Activated naive CD4-positive, alpha-beta T cell treated with anti-CD3 and anti-CD28 coated beads, Interleukin-2, amount 50 U/mL, for 24 hours (primary cell): ENCODE results near the gene GTF3C5.
A peak's percentile ranks its signal among the peaks of the same experiment; 100 is the strongest.
"Not testable (repeated sequence)": the region's sequence is repeated elsewhere in the genome, so short reads cannot be mapped to it uniquely, and the experiment has no call there.

Experiments used
- H3K27ac Mint-ChIP-seq: one replicate; pipeline ENCODE4 v1.8.0; 2021; ENCODE audit warnings: mild to moderate bottlenecking, mixed read lengths
- H3K27me3 Mint-ChIP-seq: one replicate; pipeline ENCODE4 v1.8.0; 2021; ENCODE audit warnings: mixed read lengths
- H3K36me3 Mint-ChIP-seq: one replicate; pipeline ENCODE4 v1.8.0; 2021; ENCODE audit warnings: mixed read lengths
- H3K4me1 Mint-ChIP-seq: one replicate; pipeline ENCODE4 v1.8.0; 2021; ENCODE audit warnings: mixed read lengths
- H3K4me3 Mint-ChIP-seq: one replicate; pipeline ENCODE4 v1.8.0; 2021; ENCODE audit warnings: mild to moderate bottlenecking, mixed read lengths
- H3K9me3 Mint-ChIP-seq: one replicate; pipeline ENCODE4 v1.8.0; 2021; ENCODE audit warnings: mixed read lengths

The GTF3C5 gene, protein sequence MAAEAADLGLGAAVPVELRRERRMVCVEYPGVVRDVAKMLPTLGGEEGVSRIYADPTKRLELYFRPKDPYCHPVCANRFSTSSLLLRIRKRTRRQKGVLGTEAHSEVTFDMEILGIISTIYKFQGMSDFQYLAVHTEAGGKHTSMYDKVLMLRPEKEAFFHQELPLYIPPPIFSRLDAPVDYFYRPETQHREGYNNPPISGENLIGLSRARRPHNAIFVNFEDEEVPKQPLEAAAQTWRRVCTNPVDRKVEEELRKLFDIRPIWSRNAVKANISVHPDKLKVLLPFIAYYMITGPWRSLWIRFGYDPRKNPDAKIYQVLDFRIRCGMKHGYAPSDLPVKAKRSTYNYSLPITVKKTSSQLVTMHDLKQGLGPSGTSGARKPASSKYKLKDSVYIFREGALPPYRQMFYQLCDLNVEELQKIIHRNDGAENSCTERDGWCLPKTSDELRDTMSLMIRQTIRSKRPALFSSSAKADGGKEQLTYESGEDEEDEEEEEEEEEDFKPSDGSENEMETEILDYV

DNA sequence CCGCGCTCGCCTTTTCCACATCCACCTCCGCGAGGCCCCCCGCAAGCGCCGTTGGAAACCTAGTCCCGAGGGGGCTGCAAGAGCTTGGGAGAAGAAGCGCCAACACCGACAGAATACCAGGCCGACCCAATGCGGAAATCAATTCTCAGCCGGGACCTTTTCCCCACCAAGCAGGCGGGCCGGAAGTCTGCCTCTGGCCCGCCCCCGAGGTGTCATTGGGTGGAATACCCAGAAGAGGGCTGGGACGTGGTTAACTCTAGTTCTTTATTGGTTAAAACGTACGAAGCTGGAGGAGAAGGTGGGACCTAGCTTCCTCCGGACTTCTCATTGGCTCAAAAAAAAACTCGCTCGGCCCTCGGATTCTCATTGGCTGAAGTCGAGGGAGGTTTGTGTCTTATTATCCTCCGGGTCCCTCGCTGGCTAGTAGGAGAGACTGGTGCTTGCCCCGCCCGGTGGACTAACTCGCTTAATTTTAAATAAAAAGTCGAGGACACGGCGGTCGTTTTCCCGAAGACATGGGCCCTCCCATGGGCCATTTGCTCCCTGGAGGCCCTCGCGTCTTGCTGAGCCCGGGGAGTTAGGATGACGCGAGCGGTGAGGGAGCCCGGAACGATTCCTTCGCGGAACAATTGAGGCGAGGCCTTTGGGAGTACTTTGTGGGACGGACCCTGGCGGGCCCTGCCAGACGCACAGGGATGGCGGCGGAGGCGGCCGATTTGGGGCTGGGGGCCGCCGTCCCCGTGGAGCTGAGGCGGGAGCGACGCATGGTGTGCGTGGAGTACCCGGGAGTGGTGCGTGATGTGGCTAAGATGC, at the start of gene GTF3C5:
Gene GTF3C5, plus strand, starts transcription at position 681 of the 813 bp plus-strand sequence. Its CDS starts 15 bp downstream, at position 696.
- H3K4me3 Mint-ChIP-seq = peak within 1 kb of the TSS; percentile 99
- no peaks in the 10 kb centered on the region for H3K9me3 Mint-ChIP-seq
- H3K4me1 Mint-ChIP-seq = peaks cover 55% of the 10 kb centered on the region
- H3K27ac Mint-ChIP-seq = peak within 1 kb of the TSS; percentile 99
- H3K36me3 Mint-ChIP-seq = peaks cover 2% of the 10 kb centered on the region
- H3K27me3 Mint-ChIP-seq = no peaks in the 10 kb centered on the region

DNA sequence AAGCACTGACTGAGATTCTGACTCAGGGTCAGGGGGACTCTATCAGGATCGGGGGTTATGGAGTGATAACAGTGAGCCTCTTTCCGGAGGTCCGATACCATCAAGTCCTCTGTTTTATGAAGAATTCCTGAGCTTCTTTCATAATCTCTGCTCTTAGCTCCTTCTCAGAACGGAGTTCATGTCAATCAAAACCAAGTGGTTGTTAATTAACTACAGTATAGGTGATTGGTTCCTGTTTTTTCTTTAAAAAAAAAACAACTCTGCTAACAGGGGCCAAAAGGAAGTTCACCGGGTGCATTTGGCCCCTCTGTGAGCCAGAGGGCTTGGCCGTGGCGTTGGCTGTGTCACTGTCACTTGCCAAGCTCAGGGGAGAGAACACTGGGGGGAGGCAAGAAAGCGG, 48.3 kb upstream of the GTF3C5 start:
- no peaks in the 10 kb centered on the region for H3K36me3 Mint-ChIP-seq
- peaks cover 13% of the 10 kb centered on the region for H3K4me1 Mint-ChIP-seq
- peaks cover 26% of the 10 kb centered on the region for H3K27me3 Mint-ChIP-seq
- H3K9me3 Mint-ChIP-seq = no peaks in the 10 kb centered on the region
- H3K27ac Mint-ChIP-seq = no peak overlapping the region
- no peak overlapping the region for H3K4me3 Mint-ChIP-seq

DNA sequence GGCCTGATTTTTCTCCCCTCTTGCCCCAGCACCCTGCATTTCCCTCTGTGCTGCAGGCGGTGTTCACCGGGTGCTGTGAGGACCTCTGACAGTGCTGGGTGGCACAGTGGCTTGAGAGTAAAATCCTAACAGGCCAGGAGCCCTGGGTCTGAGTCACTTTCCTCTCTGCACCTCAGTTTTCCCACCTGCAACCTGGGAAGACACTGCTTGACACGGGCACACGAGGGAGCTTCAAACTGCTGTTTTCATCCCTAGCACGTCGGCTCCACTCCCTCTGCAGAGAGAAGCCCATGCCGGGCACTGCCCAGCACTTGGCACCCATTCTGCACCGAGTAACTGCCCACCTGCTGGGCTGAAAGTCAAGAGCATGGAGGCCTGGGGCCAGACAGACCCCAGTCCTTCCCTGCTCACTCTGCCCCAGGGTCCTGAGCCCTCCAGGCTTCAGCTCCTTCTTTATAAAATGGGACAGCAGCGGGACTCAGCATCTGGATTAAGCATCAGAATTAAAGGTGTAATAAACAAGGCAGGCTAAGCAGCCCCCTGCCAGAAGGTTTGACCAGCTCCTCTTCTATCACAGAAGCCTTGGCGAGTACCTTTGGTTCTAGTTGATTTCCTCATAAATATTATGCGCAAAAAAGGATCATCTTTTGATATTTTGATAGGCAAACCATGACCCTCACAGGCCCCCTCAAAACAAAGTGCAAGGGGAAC, 47.2 kb upstream of the GTF3C5 start:
- Mint-ChIP-seq H3K4me1 (peaks cover 3% of the 10 kb centered on the region), H3K27me3 (peaks cover 22% of the 10 kb centered on the region), H3K36me3 (no peaks in the 10 kb centered on the region), H3K9me3 (no peaks in the 10 kb centered on the region), H3K4me3 (no peak overlapping the region), H3K27ac (no peak overlapping the region)

DNA sequence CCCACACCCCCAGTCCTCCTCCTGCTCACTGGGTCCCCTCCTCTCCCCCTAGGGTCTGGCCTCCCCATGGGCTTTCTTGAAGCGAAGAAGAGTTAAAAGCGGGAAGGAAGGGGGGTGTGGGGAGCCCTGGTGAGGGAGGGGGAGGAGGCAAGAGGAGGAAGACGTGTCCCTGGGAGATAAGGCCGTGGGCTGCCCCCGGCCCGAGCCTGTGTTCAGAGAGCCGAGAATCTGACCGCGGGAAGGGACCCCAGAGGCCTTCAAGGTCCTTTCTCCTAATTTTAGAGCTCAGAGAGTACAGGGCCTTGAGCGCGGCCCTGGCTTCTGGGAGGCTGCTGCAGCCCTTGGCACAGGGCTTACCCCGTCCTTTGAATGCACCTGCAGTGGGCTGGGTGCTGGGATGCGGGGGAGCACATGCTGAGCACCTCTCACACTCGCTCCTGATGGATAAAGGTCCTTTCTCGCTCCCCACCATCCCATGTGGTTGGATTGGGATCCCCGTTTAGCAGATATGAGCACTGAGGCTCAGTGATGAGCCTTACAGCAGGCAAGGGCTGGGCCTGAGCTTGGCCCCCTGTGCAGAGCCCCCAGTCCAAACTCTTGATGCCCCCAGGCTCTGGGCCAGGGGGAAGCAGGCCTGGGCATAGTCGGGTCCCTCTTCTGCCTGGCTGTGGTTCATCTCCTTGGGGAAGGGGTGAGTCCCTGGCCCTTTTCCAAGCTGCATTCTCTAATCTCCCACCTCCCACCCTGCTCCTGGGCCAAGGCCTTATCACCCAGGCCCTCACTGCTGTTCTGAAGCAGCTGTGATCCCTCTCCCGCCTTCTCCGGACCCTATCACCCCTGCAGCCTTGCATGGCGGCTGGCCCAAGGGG, 46.4 kb upstream of the GTF3C5 start:
- H3K27me3 Mint-ChIP-seq = peaks cover 20% of the 10 kb centered on the region
- H3K4me3 Mint-ChIP-seq = no peak overlapping the region
- H3K9me3 Mint-ChIP-seq = no peaks in the 10 kb centered on the region
- no peaks in the 10 kb centered on the region for H3K4me1 Mint-ChIP-seq
- H3K36me3 Mint-ChIP-seq = no peaks in the 10 kb centered on the region
- no peak overlapping the region for H3K27ac Mint-ChIP-seq

DNA sequence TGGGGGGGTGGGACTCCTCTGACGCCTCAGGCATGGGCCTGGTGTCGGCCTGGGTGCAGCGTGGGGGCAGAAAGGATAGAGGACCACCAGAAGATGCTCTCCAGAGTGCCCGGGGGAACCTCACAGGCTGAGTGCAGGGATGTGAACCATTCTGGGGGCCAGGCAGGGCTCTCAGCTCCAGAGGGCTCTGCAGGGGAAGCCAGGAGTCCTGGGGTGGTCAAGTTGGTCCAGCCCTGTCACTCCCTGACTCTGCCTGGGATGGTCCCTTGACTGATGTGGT, 45.8 kb upstream of the GTF3C5 start:
- Mint-ChIP-seq H3K4me1 (no peaks in the 10 kb centered on the region), H3K9me3 (no peaks in the 10 kb centered on the region), H3K27ac (no peak overlapping the region), H3K4me3 (no peak overlapping the region), H3K27me3 (peaks cover 16% of the 10 kb centered on the region), H3K36me3 (no peaks in the 10 kb centered on the region)

DNA sequence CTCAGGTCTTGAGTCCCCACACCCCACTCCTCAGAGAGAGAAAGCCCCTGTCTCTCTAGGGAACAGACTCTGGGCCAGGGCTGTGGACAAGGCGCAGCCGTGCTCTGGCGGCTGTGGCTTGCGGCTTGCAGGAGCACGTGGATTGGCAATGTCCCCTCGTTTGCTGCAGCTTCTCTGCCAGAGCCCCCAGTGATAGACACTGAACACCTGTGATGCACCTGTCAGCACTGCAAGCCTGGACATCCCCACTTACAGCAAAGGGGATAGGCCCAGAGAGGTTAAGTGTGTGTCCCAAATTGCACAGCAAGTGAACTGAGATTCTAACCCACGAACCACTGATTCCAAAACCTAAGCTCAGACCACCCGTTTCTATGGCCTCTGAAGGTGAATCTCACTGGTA, 45.3 kb upstream of the GTF3C5 start:
- H3K4me3 Mint-ChIP-seq = no peak overlapping the region

DNA sequence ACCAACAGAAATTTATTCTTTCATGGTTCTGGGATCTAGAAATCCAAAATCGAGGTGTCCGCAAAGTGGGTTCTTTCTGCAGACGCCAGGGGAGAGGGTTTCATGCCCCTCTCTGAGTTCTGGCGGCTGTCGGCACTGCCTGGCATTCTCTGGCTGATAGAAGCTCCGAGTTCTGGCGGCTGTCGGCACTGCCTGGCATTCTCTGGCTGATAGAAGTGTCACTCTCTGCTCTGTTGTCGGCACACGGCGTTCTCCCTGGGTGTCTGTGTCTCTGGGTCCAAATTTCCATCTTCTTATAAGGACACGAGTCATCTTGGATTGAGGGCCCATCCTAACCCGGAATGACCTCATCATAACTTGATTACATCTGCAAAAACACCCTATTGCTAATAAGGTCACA, 44.7 kb upstream of the GTF3C5 start:
- no peaks in the 10 kb centered on the region for H3K4me1 Mint-ChIP-seq
- H3K9me3 Mint-ChIP-seq = no peaks in the 10 kb centered on the region
- H3K27me3 Mint-ChIP-seq = peaks cover 11% of the 10 kb centered on the region
- H3K36me3 Mint-ChIP-seq = no peaks in the 10 kb centered on the region
- H3K27ac Mint-ChIP-seq = no peak overlapping the region
- no peak overlapping the region for H3K4me3 Mint-ChIP-seq

More for the DNA sequence above, 45.3 kb upstream of the GTF3C5 start:
- Mint-ChIP-seq H3K27ac (no peak overlapping the region), H3K36me3 (no peaks in the 10 kb centered on the region), H3K27me3 (peaks cover 15% of the 10 kb centered on the region), H3K9me3 (no peaks in the 10 kb centered on the region), H3K4me1 (no peaks in the 10 kb centered on the region)

DNA sequence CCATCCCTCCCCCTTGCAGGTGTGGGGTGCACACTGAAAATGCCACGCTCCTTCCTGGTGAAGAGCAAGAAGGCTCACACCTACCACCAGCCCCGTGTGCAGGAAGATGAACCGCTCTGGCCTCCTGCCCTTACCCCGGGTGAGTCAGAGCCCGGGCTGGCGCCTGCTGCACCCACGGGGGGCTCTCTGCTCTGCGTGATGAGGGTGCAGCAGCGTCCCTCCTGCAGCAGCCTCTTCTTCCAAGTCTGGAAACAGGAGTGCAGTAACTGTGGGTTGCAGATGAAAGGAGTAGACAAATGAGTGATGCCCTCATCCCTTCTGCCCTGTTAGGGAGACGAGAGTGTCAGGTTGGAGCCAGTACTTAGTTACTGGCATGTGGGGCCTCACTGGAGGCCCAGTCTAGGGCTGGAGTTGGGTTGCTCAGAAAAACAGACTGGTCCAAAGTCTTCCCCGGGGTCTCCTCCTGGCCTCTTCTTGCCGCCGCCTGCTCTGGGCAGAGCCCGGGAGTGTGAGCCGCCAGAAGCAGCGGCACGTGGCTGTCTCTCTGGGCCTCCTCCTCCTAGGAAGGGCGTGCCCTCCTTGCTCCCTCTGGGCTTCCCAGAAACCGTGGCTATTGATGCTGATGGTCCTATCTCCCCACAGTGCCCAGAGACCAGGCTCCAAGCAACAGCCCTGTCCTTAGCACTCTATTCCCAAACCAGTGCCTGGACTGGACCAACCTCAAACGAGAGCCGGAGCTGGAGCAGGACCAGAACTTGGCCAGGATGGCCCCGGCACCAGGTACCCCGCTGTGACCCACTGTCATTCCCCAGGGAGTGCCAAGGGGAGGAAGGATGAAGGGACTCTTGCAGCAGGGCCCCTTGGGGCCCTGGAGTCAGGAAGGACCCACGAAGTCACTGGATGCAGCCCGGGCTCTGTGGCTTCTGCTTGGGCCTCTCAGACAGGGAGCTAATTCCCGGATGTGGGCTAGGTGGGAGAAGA, 43.9 kb upstream of the GTF3C5 start:
- Mint-ChIP-seq H3K27ac (no peak overlapping the region), H3K27me3 (peaks cover 9% of the 10 kb centered on the region), H3K4me1 (no peaks in the 10 kb centered on the region), H3K4me3 (no peak overlapping the region), H3K9me3 (no peaks in the 10 kb centered on the region), H3K36me3 (no peaks in the 10 kb centered on the region)

DNA sequence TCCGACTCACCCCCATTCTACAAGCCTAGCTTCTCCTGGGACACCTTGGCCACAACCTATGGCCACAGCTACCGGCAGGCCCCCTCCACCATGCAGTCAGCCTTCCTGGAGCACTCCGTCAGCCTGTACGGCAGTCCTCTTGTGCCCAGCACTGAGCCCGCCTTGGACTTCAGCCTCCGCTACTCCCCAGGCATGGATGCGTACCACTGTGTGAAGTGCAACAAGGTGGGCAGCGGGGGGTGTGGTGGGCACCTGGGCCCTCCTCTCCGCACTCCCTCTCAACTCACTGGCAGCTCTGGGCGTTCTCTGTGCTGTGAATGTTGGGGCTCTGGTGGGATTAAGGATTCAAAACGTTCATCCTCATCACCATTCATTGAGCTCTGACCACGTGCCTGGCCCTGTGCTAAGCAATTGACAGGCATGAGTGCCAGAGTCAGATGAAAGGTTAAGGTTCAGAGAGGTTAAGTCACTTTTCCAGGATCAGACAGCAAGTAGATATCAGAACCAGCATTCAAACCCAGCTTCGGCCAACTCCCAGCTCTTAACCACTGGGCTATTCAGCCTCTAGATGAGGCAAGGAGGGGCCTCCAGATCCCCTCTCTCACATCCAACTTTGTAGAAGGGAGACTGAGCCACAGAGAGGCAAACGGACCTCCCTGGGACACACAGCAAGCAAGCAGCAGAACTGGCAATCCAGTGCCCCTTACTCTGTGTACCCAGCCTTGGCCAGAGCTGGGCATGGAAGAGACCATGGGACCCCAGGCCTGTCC, 42.4 kb upstream of the GTF3C5 start:
- Mint-ChIP-seq H3K27ac (peak overlapping the region; percentile 46), H3K27me3 (peaks cover 6% of the 10 kb centered on the region), H3K9me3 (no peaks in the 10 kb centered on the region), H3K4me3 (no peak overlapping the region), H3K36me3 (no peaks in the 10 kb centered on the region), H3K4me1 (no peaks in the 10 kb centered on the region)

DNA sequence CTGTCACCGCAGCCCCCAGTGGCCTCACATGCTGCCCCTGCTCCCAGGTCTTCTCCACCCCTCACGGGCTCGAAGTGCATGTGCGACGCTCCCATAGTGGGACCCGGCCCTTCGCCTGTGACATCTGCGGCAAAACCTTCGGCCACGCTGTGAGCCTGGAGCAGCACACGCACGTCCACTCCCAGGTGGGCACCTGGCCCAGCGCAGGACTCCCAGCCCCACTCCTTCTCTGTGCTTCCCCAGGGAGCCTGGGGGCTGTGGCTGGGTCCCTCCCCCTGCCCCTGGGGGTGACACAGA, 41.8 kb upstream of the GTF3C5 start:
- no peaks in the 10 kb centered on the region for H3K36me3 Mint-ChIP-seq
- peaks cover 6% of the 10 kb centered on the region for H3K27me3 Mint-ChIP-seq
- H3K4me3 Mint-ChIP-seq = no peak overlapping the region
- no peaks in the 10 kb centered on the region for H3K9me3 Mint-ChIP-seq
- no peaks in the 10 kb centered on the region for H3K4me1 Mint-ChIP-seq
- H3K27ac Mint-ChIP-seq = no peak overlapping the region

DNA sequence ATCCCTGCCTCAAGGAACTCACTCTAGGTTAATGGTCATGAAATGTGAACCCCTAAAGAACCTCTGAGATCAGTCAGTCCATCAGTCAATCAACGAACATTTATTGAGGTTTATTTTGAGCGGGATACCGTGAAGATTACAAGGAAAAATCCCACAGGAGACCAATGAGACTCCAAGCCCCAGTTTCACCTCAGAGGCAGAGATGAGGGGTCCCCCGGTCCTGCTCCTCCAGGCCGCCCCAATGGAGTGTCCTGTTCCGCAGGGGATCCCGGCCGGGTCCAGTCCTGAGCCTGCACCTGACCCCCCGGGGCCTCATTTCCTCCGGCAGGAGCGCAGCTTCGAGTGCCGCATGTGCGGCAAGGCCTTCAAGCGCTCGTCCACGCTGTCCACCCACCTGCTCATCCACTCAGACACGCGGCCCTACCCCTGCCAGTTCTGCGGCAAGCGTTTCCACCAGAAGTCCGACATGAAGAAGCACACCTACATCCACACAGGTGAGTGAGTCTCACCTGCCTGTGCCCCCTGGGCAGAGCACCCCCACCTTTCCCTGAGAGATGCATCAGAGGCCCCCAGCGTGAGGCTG, 41.3 kb upstream of the GTF3C5 start:
- H3K4me1 Mint-ChIP-seq = peaks cover 3% of the 10 kb centered on the region
- H3K4me3 Mint-ChIP-seq = no peak overlapping the region
- peaks cover 6% of the 10 kb centered on the region for H3K27me3 Mint-ChIP-seq
- H3K27ac Mint-ChIP-seq = no peak overlapping the region
- H3K36me3 Mint-ChIP-seq = no peaks in the 10 kb centered on the region
- no peaks in the 10 kb centered on the region for H3K9me3 Mint-ChIP-seq

DNA sequence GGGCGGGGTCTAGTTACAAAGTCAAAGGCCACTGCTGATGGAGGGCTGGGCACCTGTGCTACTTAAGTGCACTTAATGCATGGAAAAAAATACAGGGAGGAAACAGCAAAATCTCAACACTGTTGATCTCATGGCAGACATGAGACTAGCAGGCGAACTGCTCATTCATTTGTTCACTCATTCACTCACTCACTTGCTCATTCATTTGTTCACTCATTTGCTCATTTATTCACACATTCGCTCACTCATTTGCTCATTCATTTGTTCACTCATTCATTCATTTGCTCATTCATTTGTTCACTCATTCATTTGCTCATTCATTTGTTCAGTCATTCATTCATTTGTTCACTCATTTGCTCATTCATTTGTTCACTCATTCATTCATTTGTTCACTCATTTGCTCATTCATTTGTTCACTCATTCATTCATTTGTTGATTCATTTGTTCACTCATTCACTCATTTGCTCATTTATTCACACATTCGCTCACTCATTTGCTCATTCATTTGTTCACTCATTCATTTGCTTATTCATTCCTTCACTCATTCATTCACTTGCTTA, 40.7 kb upstream of the GTF3C5 start:
- H3K27me3 Mint-ChIP-seq = not testable (repeated sequence)

DNA sequence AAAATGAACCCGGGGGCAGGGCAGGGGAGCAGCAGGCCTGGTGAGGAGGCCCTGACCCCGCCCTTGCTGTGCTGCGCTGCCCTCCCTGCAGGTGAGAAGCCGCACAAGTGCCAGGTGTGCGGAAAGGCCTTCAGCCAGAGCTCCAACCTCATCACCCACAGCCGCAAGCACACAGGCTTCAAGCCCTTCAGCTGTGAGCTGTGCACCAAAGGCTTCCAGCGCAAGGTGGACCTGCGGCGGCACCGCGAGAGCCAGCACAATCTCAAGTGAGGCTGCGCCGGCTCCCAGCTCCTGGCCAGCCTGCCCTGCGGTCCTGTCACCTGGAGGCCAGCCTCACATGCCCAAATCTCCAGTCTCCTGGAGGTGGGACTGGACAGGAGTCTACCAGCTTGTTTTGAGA, 40.0 kb upstream of the GTF3C5 start:
- H3K9me3 Mint-ChIP-seq = no peaks in the 10 kb centered on the region
- no peaks in the 10 kb centered on the region for H3K36me3 Mint-ChIP-seq
- peaks cover 4% of the 10 kb centered on the region for H3K4me1 Mint-ChIP-seq
- no peak overlapping the region for H3K27ac Mint-ChIP-seq
- H3K4me3 Mint-ChIP-seq = no peak overlapping the region
- H3K27me3 Mint-ChIP-seq = peaks cover 9% of the 10 kb centered on the region

More for the DNA sequence above, 40.7 kb upstream of the GTF3C5 start:
- not testable (repeated sequence) for H3K9me3 Mint-ChIP-seq, H3K27ac Mint-ChIP-seq, H3K36me3 Mint-ChIP-seq, H3K4me3 Mint-ChIP-seq, H3K4me1 Mint-ChIP-seq
